H1 (cell line): ENCODE results near the gene SLC47A2. TPM values are rescaled to one million over a fixed set of nuclear protein-coding genes. Genes with fewer than 3 reads are reported as not detected.

Experiments
- CTCF ChIA-PET: fragments of 300-600 bp; sonication (Branson Sonifier 250); formaldehyde crosslinking; loops from one replicate; lab custom pipeline; 2021; ENCODE audit not compliant: partially characterized antibody; lab: Charles Lee
- POLR2A ChIA-PET: fragments of 300-600 bp; sonication (Branson Sonifier 250); formaldehyde crosslinking; loops from one replicate; lab custom pipeline; 2021; ENCODE audit warnings: inconsistent platforms; ENCODE audit not compliant: partially characterized antibody; lab: Charles Lee
- DNase-seq, 2 experiments: peaks; one replicate each; pipeline versions ENCODE4 v3.0.0 to v3.0.0-alpha.2; 2010 to 2022; ENCODE audit warnings: low spot score in 2 of 2, low read depth in 1 of 2, mixed read lengths in 1 of 2
- FAIRE-seq: peaks from 2 replicates; lab custom pipeline; 2011; peaks lifted over from hg19 to GRCh38; lab: Jason Lieb, UNC
- H2AFZ ChIP-seq: 2 replicates; pipeline ENCODE4 v1.8.1; 2012; ENCODE audit warnings: low read length, inconsistent platforms
- H2AK5ac ChIP-seq: 2 replicates; pipeline ENCODE4 v1.6.1; 2013; ENCODE audit warnings: low read depth, low read length
- H2BK120ac ChIP-seq: replicated peaks from 2 replicates; pipeline ENCODE3; 2013; ENCODE audit warnings: low read depth, low read length, inconsistent platforms
- H2BK12ac ChIP-seq: 2 replicates; pipeline ENCODE4 v1.6.1; 2013; ENCODE audit warnings: low read depth, low read length
- H2BK15ac ChIP-seq: 2 replicates; pipeline ENCODE4 v1.6.1; 2013; ENCODE audit warnings: low read length
- H2BK20ac ChIP-seq: 2 replicates; pipeline ENCODE4 v1.6.1; 2013; ENCODE audit warnings: low read length
- H2BK5ac ChIP-seq: 2 replicates; pipeline ENCODE4 v1.6.1; 2013; ENCODE audit warnings: low read depth, low read length
- H3K14ac ChIP-seq: 2 replicates; pipeline ENCODE4 v1.6.1; 2013; ENCODE audit warnings: inconsistent platforms; ENCODE audit not compliant: insufficient read length
- H3K18ac ChIP-seq: 2 replicates; pipeline ENCODE4 v1.6.1; 2013; ENCODE audit warnings: low read length; ENCODE audit errors: extremely low read depth
- H3K23ac ChIP-seq: 2 replicates; pipeline ENCODE4 v1.6.1; 2013; ENCODE audit warnings: inconsistent platforms; ENCODE audit not compliant: insufficient read length
- H3K23me2 ChIP-seq: 2 replicates; pipeline ENCODE4 v1.6.1; 2013; ENCODE audit warnings: low read depth, low read length
- H3K27ac ChIP-seq: 2 replicates; pipeline ENCODE4 v1.6.1; 2011; ENCODE audit warnings: low read depth, low read length, inconsistent platforms
- H3K27me3 ChIP-seq, 4 experiments: replicated peaks in 1 of 4; 1 replicate in 1 of 4; 2 replicates in 3 of 4; pipeline versions ENCODE4 v1.6.1 to v1.8.1; 2011 to 2013; ENCODE audit warnings: low read length in 3 of 4, mild to moderate bottlenecking in 3 of 4, inconsistent platforms in 2 of 4, mixed read lengths in 2 of 4, moderate library complexity in 1 of 4; ENCODE audit not compliant: control insufficient read depth in 3 of 4, insufficient read depth in 3 of 4; ENCODE audit errors: extremely low read depth in 1 of 4
- H3K36me3 ChIP-seq, 4 experiments: 2 replicates each; pipeline versions ENCODE4 v1.6.1 to v1.8.1; 2011 to 2013; ENCODE audit warnings: mild to moderate bottlenecking in 4 of 4, low read length in 3 of 4, moderate library complexity in 2 of 4, control low read depth in 1 of 4, inconsistent platforms in 1 of 4; ENCODE audit not compliant: insufficient read depth in 4 of 4, control insufficient read depth in 2 of 4
- H3K4ac ChIP-seq: replicated peaks from 2 replicates; pipeline ENCODE3; 2013; ENCODE audit warnings: low read length, low read depth, mixed read lengths, inconsistent platforms; ENCODE audit not compliant: insufficient read length
- H3K4me1 ChIP-seq, 4 experiments: replicated peaks in 1 of 4; 1 replicate in 1 of 4; 2 replicates in 3 of 4; pipeline versions ENCODE4 v1.6.1 to v1.8.1; 2011 to 2013; ENCODE audit warnings: low read length in 3 of 4, inconsistent platforms in 2 of 4, mixed read lengths in 1 of 4; ENCODE audit not compliant: insufficient read depth in 4 of 4, control insufficient read depth in 3 of 4
- H3K4me2 ChIP-seq, 2 experiments: 2 replicates each; pipeline versions ENCODE4 v1.6.1 to v1.8.1; 2011 to 2013; ENCODE audit warnings: low read depth in 2 of 2, low read length in 2 of 2, control low read depth in 1 of 2, inconsistent platforms in 1 of 2, mild to moderate bottlenecking in 1 of 2; ENCODE audit not compliant: insufficient read depth in 1 of 2
- H3K4me3 ChIP-seq, 4 experiments: fragments of 200-600, 300-600 bp in 1 of 4; sonication (generic), shearing (Covaris generic), sonication (Bioruptor Twin) in 1 of 4; 2 replicates each; pipeline versions ENCODE4 v1.5.1 to v1.8.1; 2011 to 2016; ENCODE audit warnings: low read length in 4 of 4, low read depth in 3 of 4, control low read depth in 2 of 4, inconsistent platforms in 2 of 4, mild to moderate bottlenecking in 2 of 4, mixed read lengths in 1 of 4, moderate library complexity in 1 of 4; ENCODE audit not compliant: insufficient read depth in 2 of 4; ENCODE audit errors: extremely low read depth in 1 of 4
- H3K56ac ChIP-seq: replicated peaks from 2 replicates; pipeline ENCODE3; 2013; ENCODE audit warnings: low read depth, mild to moderate bottlenecking, mixed read lengths, low read length, inconsistent platforms; ENCODE audit not compliant: insufficient read length
- H3K79me1 ChIP-seq: 2 replicates; pipeline ENCODE4 v1.6.1; 2013; ENCODE audit warnings: low read depth, low read length, control low read depth
- H3K79me2 ChIP-seq, 2 experiments: 2 replicates each; pipeline versions ENCODE4 v1.6.1 to v1.8.1; 2012 to 2013; ENCODE audit warnings: low read length in 2 of 2, mild to moderate bottlenecking in 2 of 2, inconsistent platforms in 1 of 2; ENCODE audit not compliant: insufficient read depth in 2 of 2, control insufficient read depth in 1 of 2
- H3K9ac ChIP-seq, 4 experiments: replicated peaks in 1 of 4; 1 replicate in 1 of 4; 2 replicates in 3 of 4; pipeline versions ENCODE4 v1.6.1 to v1.8.1; 2011 to 2013; ENCODE audit warnings: low read depth in 3 of 4, low read length in 3 of 4, control low read depth in 2 of 4, mild to moderate bottlenecking in 2 of 4, moderate library complexity in 2 of 4, inconsistent platforms in 1 of 4; ENCODE audit errors: extremely low read depth in 1 of 4
- H3K9me3 ChIP-seq, 2 experiments: 2 replicates each; pipeline versions ENCODE4 v1.6.1 to v1.8.1; 2012 to 2013; ENCODE audit warnings: mild to moderate bottlenecking in 2 of 2, moderate library complexity in 2 of 2, control low read depth in 1 of 2, inconsistent platforms in 1 of 2, low read depth in 1 of 2, low read length in 1 of 2, mixed read lengths in 1 of 2; ENCODE audit not compliant: insufficient read depth in 2 of 2
- H4K20me1 ChIP-seq, 2 experiments: replicated peaks in 1 of 2; 2 replicates each; pipeline versions ENCODE3 to v1.8.1; 2011 to 2013; ENCODE audit warnings: inconsistent platforms in 2 of 2, low read length in 2 of 2, mild to moderate bottlenecking in 1 of 2; ENCODE audit not compliant: insufficient read depth in 2 of 2, control insufficient read depth in 1 of 2
- H4K5ac ChIP-seq: 2 replicates; pipeline ENCODE4 v1.6.1; 2013; ENCODE audit warnings: low read length, low read depth, mixed read lengths, inconsistent platforms; ENCODE audit not compliant: insufficient read length
- H4K8ac ChIP-seq: 2 replicates; pipeline ENCODE4 v1.8.0; 2013; ENCODE audit warnings: mild to moderate bottlenecking, moderate library complexity, low read length, inconsistent platforms; ENCODE audit not compliant: insufficient read depth; ENCODE audit errors: extremely low read depth
- H4K91ac ChIP-seq: replicated peaks from 2 replicates; pipeline ENCODE3; 2013; ENCODE audit warnings: low read length, mixed read lengths, inconsistent platforms; ENCODE audit not compliant: insufficient read length
- KDM4A ChIP-seq: IDR thresholded peaks from one replicate; pipeline ENCODE4 v1.7.1; 2012; ENCODE audit warnings: low read depth, mild to moderate bottlenecking, moderate library complexity, low read length, inconsistent platforms; ENCODE audit not compliant: severe bottlenecking
- WGBS, 2 experiments: shearing (Covaris generic) in 1 of 2; methylation state at CpG; one replicate each; pipeline versions ENCODE4 v1.1.6 to v1.1.7; 2013 to 2015; ENCODE audit warnings: low lambda C conversion rate in 2 of 2, mixed read lengths in 2 of 2, inconsistent platforms in 1 of 2, low coverage in 1 of 2, missing lambda C conversion rate in 1 of 2; ENCODE audit not compliant: insufficient replicate concordance in 2 of 2, insufficient coverage in 1 of 2, insufficient read length in 1 of 2; ENCODE audit errors: extremely low coverage in 1 of 2, missing lambda C conversion rate in 1 of 2; 5-methylcytosine and 5-hydroxymethylcytosine counted together
- polyA plus RNA-seq, 7 experiments: library from polyadenylated mRNA; depleted of rRNA in 3 of 7; stranded (reverse) in 5 of 7; unstranded in 2 of 7; fragments of >200 nt in 5 of 7; fragments of 200-250 nt in 2 of 7; gene quantifications; 1 replicate in 5 of 7; 2 replicates in 1 of 7; 4 replicates in 1 of 7; pipeline versions ENCODE4 v1.2.1 to v1.2.3, GENCODE V29; 2011 to 2013; ENCODE audit warnings: missing spikeins in 2 of 7, mixed read lengths in 2 of 7
- total RNA-seq: library from RNA; stranded (reverse); fragmentation: NEBNext Ultra II Directional; extraction: Animal tissue kit (Norgen Biotek cat#: 25700); gene quantifications from 2 replicates; pipeline ENCODE4 v1.2.1, GENCODE V29; 2021

The SLC47A2 gene
- total and polyA plus RNA-seq, 2 of the 8 experiments (the other 6 are each of a cell fraction or from before 2014, with no cell fraction given) = not detected

DNA sequence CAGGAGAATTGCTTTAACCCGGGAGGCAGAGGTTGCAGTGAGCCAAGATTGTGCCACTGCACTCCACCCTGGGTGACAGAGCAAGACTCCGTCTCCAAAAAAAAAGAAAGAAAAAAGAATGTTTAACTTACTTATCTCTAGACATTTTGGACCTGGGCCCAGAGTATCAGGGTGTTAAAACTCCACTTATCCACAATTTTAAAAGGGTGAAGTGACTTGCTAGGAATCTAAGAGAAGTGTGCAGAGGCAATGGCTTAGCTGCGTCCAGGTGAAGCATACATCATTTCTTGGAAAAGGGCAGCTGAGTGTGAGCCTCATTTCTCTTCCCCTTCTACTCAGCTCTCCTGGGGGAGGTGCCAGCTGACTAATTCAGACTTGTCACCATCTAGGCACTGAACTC lies 42.8 kb downstream of the SLC47A2 start:
- Histone ChIP-seq H3K18ac (no peak overlapping the region), H3K27me3 (no peaks in the 10 kb centered on the region; a peak in 1 of 7 replicates), H3K36me3 (peaks cover 4 to 56% (median 25%) of the 10 kb centered on the region in 4 experiments; a peak in 7 of 8 replicates), H3K23me2 (no peaks in the 10 kb centered on the region), H3K27ac (no peak overlapping the region), H3K79me2 (no peaks in the 10 kb centered on the region), H2AFZ (no peak overlapping the region), H3K79me1 (no peaks in the 10 kb centered on the region; the same call in 1 of the 2 replicates), H2BK20ac (no peak overlapping the region), H3K9ac (no peak overlapping the region), H3K14ac (no peak overlapping the region), H3K9me3 (peaks cover 22 to 32% of the 10 kb centered on the region in 2 experiments), H2BK15ac (no peak overlapping the region), H4K8ac (no peak overlapping the region), H4K91ac (no peak overlapping the region), H3K23ac (no peak overlapping the region), H2AK5ac (no peak overlapping the region), H2BK12ac (no peak overlapping the region), H4K20me1 (peaks cover 0 to 2% of the 10 kb centered on the region in 2 experiments), H3K4me2 (no peak overlapping the region), H2BK120ac (no peak overlapping the region), H3K4me3 (no peak overlapping the region), H4K5ac (no peak overlapping the region), H2BK5ac (no peak overlapping the region), H3K4ac (no peak overlapping the region), H3K4me1 (no peaks in the 10 kb centered on the region), H3K56ac (no peak overlapping the region)
- FAIRE-seq = no peak
- POLR2A ChIA-PET = no interaction called here
- 92% methylated on average over 3 of the region's 3 CpGs; no CpG with 5 or more reads in 1 of the 2 experiments for WGBS, 2 experiments
- CTCF ChIA-PET = interaction anchor here (0.6 to 1.9 kb wide), 4 partner anchors 16 to 410 kb away, joined by 3 to 5 read pairs (median 3); no protein-coding TSS in a partner anchor
- DNase-seq = no peak
- no peak for TF ChIP-seq KDM4A
